Parathyroid adenoma (tissue), 2 donors: ENCODE results near the gene PQBP1.

Experiments
- H2AFZ ChIP-seq: fragments of 300-600 bp; sonication (generic); one replicate; pipeline ENCODE4 v1.7.0; 2017; ENCODE audit warnings: antibody characterized with exemption, mild to moderate bottlenecking
- H3K27ac ChIP-seq: fragments of 300-600 bp; sonication (generic); one replicate; pipeline ENCODE4 v1.7.0; 2017
- H3K27me3 ChIP-seq: fragments of 300-600 bp; sonication (generic); one replicate; pipeline ENCODE4 v1.7.0; 2017; ENCODE audit warnings: low read length; ENCODE audit not compliant: control insufficient read depth, insufficient read depth
- H3K36me3 ChIP-seq: fragments of 300-600 bp; sonication (generic); one replicate; pipeline ENCODE4 v1.7.0; 2017; ENCODE audit warnings: low read length; ENCODE audit not compliant: control insufficient read depth, insufficient read depth
- H3K4me1 ChIP-seq: fragments of 300-600 bp; sonication (generic); one replicate; pipeline ENCODE4 v1.7.0; 2017; ENCODE audit warnings: control low read depth
- H3K4me2 ChIP-seq: fragments of 300-600 bp; sonication (generic); one replicate; pipeline ENCODE4 v1.7.0; 2017; ENCODE audit warnings: low read length
- H3K4me3 ChIP-seq: fragments of 300-600 bp; sonication (generic); one replicate; pipeline ENCODE4 v1.7.0; 2017; ENCODE audit warnings: low read depth, low read length
- H3K79me2 ChIP-seq: fragments of 300-600 bp; sonication (generic); one replicate; pipeline ENCODE4 v1.7.0; 2017; ENCODE audit warnings: control low read depth
- H3K9ac ChIP-seq: fragments of 300-600 bp; sonication (generic); one replicate; pipeline ENCODE4 v1.7.0; 2017; ENCODE audit warnings: mild to moderate bottlenecking
- H3K9me3 ChIP-seq: fragments of 300-600 bp; sonication (generic); one replicate; pipeline ENCODE4 v1.7.0; 2017; ENCODE audit warnings: low read length; ENCODE audit not compliant: control insufficient read depth
- TF ChIP-seq, protein P1 (sequence below): fragments of 300-600 bp; sonication (generic); IDR thresholded peaks from one replicate; pipeline ENCODE4 v1.7.0; 2017; ENCODE audit warnings: antibody characterized with exemption, mild to moderate bottlenecking
- donor health status: primary hyperparathyroidism.

The PQBP1 gene

DNA sequence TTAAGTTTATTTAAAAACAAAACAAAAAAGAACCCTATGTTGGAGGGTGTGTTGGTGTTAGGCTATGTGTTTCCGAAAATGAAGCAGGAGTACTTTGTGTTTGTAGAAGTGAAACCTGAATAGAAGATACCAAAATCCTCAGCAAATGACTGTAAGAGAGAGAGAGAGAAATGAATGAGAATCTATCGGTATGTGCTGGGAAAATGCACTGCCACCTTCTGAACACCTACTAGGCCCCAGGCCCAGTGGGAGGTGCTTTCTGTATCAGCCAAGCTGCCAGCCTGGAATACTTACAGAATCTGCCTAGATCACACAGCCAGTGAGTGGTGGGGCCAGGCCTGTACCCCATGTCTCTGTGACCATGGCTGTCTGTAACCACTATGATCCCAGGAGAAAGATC is 36.0 kb downstream of the PQBP1 start:
- H2AFZ ChIP-seq = no peak overlapping the region
- no peaks in the 10 kb centered on the region for H3K27me3 ChIP-seq
- H3K4me3 ChIP-seq = no peak overlapping the region
- H3K36me3 ChIP-seq = no peaks in the 10 kb centered on the region
- H3K27ac ChIP-seq = no peak overlapping the region
- H3K4me2 ChIP-seq = no peak overlapping the region
- TF ChIP-seq, protein P1, sequence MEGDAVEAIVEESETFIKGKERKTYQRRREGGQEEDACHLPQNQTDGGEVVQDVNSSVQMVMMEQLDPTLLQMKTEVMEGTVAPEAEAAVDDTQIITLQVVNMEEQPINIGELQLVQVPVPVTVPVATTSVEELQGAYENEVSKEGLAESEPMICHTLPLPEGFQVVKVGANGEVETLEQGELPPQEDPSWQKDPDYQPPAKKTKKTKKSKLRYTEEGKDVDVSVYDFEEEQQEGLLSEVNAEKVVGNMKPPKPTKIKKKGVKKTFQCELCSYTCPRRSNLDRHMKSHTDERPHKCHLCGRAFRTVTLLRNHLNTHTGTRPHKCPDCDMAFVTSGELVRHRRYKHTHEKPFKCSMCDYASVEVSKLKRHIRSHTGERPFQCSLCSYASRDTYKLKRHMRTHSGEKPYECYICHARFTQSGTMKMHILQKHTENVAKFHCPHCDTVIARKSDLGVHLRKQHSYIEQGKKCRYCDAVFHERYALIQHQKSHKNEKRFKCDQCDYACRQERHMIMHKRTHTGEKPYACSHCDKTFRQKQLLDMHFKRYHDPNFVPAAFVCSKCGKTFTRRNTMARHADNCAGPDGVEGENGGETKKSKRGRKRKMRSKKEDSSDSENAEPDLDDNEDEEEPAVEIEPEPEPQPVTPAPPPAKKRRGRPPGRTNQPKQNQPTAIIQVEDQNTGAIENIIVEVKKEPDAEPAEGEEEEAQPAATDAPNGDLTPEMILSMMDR = no peak
- H3K9me3 ChIP-seq = no peaks in the 10 kb centered on the region
- no peaks in the 10 kb centered on the region for H3K4me1 ChIP-seq
- no peak overlapping the region for H3K9ac ChIP-seq
- no peaks in the 10 kb centered on the region for H3K79me2 ChIP-seq

DNA sequence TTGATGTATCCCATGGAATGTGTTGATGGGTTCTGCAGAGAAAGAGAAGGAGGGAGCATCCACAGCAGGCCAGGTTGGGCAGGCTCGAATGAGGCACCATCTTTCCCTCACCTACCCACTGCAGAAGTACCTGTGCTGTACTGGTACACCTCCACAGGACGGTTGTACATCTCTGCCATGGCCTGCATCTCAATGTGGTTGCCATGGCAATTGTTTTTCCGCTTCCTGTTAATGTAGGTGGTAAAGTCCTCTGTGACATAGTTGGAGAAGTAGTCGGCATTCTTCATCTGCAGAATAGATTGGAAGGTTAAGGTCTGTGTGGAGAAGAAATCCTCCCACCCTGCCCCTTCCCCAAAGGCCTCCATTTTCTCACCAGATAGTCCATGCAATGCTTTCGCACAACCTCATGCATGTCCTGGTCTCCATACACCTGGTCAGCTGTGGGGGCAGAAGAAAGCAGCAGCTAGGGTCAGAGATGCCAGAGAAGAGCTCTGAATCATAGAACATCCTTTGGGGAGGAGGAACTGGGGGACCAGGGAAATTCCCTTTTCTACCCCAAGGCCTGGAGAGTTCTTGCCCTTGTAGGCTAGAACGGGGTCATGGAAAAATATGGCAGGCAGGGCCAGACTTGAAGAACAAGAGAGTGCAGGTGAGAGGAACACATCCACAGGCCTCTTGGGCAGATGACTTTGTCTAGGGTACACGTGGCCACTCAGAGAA is 37.0 kb downstream of the PQBP1 start:
- H3K27ac ChIP-seq = no peak overlapping the region

DNA sequence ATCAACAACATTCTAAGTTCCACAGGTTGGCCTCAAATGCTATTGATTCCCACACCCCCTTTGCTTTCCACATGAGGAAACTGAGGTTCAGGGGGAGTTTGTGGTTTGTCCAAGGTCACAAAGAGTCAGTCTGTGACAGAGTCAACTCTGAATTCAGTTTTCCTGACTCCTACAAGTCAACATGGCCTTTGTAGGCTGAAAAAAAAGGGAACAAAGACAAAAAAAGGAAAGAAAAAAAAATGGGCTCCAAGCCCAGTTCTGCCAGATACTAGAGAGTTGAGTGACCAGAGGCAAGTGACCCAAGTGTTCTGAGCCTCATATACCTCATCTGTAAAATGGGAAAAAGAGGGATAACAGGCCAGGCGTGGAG is 37.6 kb downstream of the PQBP1 start:
- no peaks in the 10 kb centered on the region for H3K9me3 ChIP-seq
- no peak overlapping the region for H3K4me2 ChIP-seq
- no peak overlapping the region for H2AFZ ChIP-seq
- TF ChIP-seq, protein P1 = no peak
- H3K4me1 ChIP-seq = peaks cover under 1% of the 10 kb centered on the region
- no peaks in the 10 kb centered on the region for H3K27me3 ChIP-seq
- H3K27ac ChIP-seq = no peak overlapping the region
- peaks cover 12% of the 10 kb centered on the region for H3K79me2 ChIP-seq
- no peak overlapping the region for H3K4me3 ChIP-seq
- H3K36me3 ChIP-seq = no peaks in the 10 kb centered on the region
- no peak overlapping the region for H3K9ac ChIP-seq

More for the DNA sequence above, 37.0 kb downstream of the PQBP1 start:
- no peaks in the 10 kb centered on the region for H3K9me3 ChIP-seq
- TF ChIP-seq, protein P1 = no peak
- no peaks in the 10 kb centered on the region for H3K27me3 ChIP-seq
- no peaks in the 10 kb centered on the region for H3K36me3 ChIP-seq
- no peak overlapping the region for H2AFZ ChIP-seq
- H3K4me1 ChIP-seq = no peaks in the 10 kb centered on the region
- no peak overlapping the region for H3K9ac ChIP-seq
- H3K4me3 ChIP-seq = no peak overlapping the region
- no peak overlapping the region for H3K4me2 ChIP-seq
- peaks cover 8% of the 10 kb centered on the region for H3K79me2 ChIP-seq

DNA sequence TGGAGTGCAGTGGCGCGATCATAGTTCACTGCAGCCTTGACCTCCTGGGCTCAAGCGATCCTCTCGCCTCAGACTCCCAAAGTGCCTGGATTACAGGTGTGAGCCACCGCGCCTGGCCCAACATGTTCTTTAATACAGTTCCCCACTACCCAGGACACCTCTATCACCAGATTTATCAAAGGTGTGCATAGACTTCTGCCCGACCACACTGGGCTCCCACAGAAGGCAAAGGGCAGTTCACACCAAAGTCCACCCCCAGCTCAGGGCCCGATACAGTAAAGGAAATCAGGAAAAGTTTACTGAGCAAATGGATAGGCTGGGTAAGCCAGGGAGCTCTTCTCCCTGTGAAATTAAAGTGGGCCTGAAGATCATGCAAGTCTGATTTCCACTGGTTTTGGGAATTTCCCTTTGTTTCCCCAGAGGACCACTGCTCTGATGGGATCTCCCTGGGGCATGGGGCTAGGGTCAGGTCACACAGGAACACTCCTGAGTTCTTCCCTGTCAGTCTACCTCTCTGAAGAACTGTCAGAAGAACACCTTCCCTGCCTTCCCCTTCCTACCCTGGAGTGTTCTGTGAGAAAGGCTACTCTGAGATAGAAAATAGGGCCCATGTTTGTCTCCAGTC is 38.8 kb downstream of the PQBP1 start:
- H3K9me3 ChIP-seq = no peaks in the 10 kb centered on the region
- no peak overlapping the region for H3K4me2 ChIP-seq
- H3K4me3 ChIP-seq = no peak overlapping the region
- H2AFZ ChIP-seq = no peak overlapping the region
- H3K36me3 ChIP-seq = no peaks in the 10 kb centered on the region
- no peak overlapping the region for H3K27ac ChIP-seq
- TF ChIP-seq, protein P1 = no peak
- H3K79me2 ChIP-seq = peaks cover 22% of the 10 kb centered on the region
- no peaks in the 10 kb centered on the region for H3K27me3 ChIP-seq
- peaks cover 2% of the 10 kb centered on the region for H3K4me1 ChIP-seq
- no peak overlapping the region for H3K9ac ChIP-seq
